WTC11 (cell line): ENCODE data around the gene KCNMA1. TPM values are rescaled to one million over a fixed set of nuclear protein-coding genes. Genes with fewer than 3 reads are reported as not detected.

Experiments
- ATAC-seq: fragments of 200-7000 bp; cut with Tn5 transposase; 2 replicates; pipeline ENCODE4 v1.10.0; 2021; ENCODE audit warnings: mild to moderate bottlenecking, moderate library complexity
- CTCF ChIA-PET: fragments of 300-600 bp; sonication (Branson Sonifier 250); formaldehyde crosslinking; loops from one replicate; lab custom pipeline; 2021; ENCODE audit warnings: antibody characterized with exemption; lab: Charles Lee
- POLR2A ChIA-PET: fragments of 350-600 bp; sonication (Branson Sonifier 250); formaldehyde crosslinking; loops from one replicate; lab custom pipeline; 2021; ENCODE audit warnings: antibody characterized with exemption; lab: Charles Lee
- DNase-seq: peaks from one replicate; pipeline ENCODE4 v3.0.0; 2021; ENCODE audit warnings: low spot score
- H3K27ac Mint-ChIP-seq: 2 replicates; pipeline ENCODE4 v1.8.0; 2021; ENCODE audit warnings: mixed read lengths
- H3K27me3 Mint-ChIP-seq: 2 replicates; pipeline ENCODE4 v1.8.0; 2021; ENCODE audit warnings: low read depth, mild to moderate bottlenecking, moderate library complexity, mixed read lengths
- H3K36me3 Mint-ChIP-seq: 2 replicates; pipeline ENCODE4 v1.8.0; 2021; ENCODE audit warnings: mixed read lengths
- H3K4me1 Mint-ChIP-seq: 2 replicates; pipeline ENCODE4 v1.8.0; 2022; ENCODE audit warnings: mixed read lengths
- H3K4me3 Mint-ChIP-seq: 2 replicates; pipeline ENCODE4 v1.8.0; 2021; ENCODE audit warnings: mild to moderate bottlenecking, moderate library complexity, mixed read lengths
- H3K9me3 Mint-ChIP-seq: 2 replicates; pipeline ENCODE4 v1.8.0; 2021; ENCODE audit warnings: mixed read lengths
- FOXJ3 ChIP-seq: sonication (generic); formaldehyde crosslinking; IDR thresholded peaks from 2 replicates; pipeline ENCODE4 v1.9.0; 2021; ENCODE audit warnings: missing genetic modification reagents, mild to moderate bottlenecking, borderline replicate concordance
- GTF2I ChIP-seq: fragments of 250-450 bp; sonication (Bioruptor Pico); conservative IDR thresholded peaks from 2 replicates; pipeline ENCODE4 v1.4.0; 2021; ENCODE audit warnings: mild to moderate bottlenecking
- JAZF1 ChIP-seq: fragments of 250-450 bp; sonication (Bioruptor Pico); IDR thresholded peaks from 2 replicates; pipeline ENCODE4 v1.9.0; 2021; ENCODE audit warnings: moderate library complexity, mild to moderate bottlenecking, inconsistent platforms
- SOX15 ChIP-seq: fragments of 250-450 bp; sonication (Bioruptor Pico); IDR thresholded peaks from 2 replicates; pipeline ENCODE4 v1.9.0; 2021; ENCODE audit warnings: mild to moderate bottlenecking
- TCF7 ChIP-seq: sonication (generic); formaldehyde crosslinking; IDR thresholded peaks from 2 replicates; pipeline ENCODE4 v1.8.0; 2022; ENCODE audit warnings: mild to moderate bottlenecking, low read depth, missing genetic modification reagents, moderate library complexity
- TEAD4 ChIP-seq: sonication (generic); formaldehyde crosslinking; IDR thresholded peaks from 2 replicates; pipeline ENCODE4 v1.8.0; 2022; ENCODE audit warnings: mild to moderate bottlenecking, missing genetic modification reagents
- ZBTB21 ChIP-seq: sonication (generic); formaldehyde crosslinking; IDR thresholded peaks from 2 replicates; pipeline ENCODE4 v1.8.1; 2023; ENCODE audit warnings: mild to moderate bottlenecking, missing genetic modification reagents, borderline replicate concordance
- ZNF219 ChIP-seq: sonication (generic); formaldehyde crosslinking; IDR thresholded peaks from 2 replicates; pipeline ENCODE4 v1.8.0; 2023; ENCODE audit warnings: missing genetic modification reagents, mild to moderate bottlenecking, borderline replicate concordance
- ZNF317 ChIP-seq: sonication (generic); formaldehyde crosslinking; IDR thresholded peaks from 2 replicates; pipeline ENCODE4 v1.8.1; 2023; ENCODE audit warnings: low read depth, mild to moderate bottlenecking, moderate library complexity, missing genetic modification reagents, borderline replicate concordance
- ZNF396 ChIP-seq: fragments of 250-450 bp; sonication (Bioruptor Pico); IDR thresholded peaks from 2 replicates; pipeline ENCODE4 v1.8.0; 2021; ENCODE audit warnings: mild to moderate bottlenecking, moderate library complexity, borderline replicate concordance
- total RNA-seq: library from RNA; stranded (reverse); gene quantifications from 3 replicates; pipeline ENCODE4 v1.2.3, GENCODE V29; 2021
- TF ChIP-seq, protein P1 (sequence below): sonication (generic); formaldehyde crosslinking; IDR thresholded peaks from 2 replicates; pipeline ENCODE4 v1.8.1; 2023; ENCODE audit warnings: mild to moderate bottlenecking, missing genetic modification reagents, borderline replicate concordance
- TF ChIP-seq, protein P2 (sequence below): sonication (generic); formaldehyde crosslinking; IDR thresholded peaks from 2 replicates; pipeline ENCODE4 v1.8.1; 2023; ENCODE audit warnings: mild to moderate bottlenecking, missing genetic modification reagents, moderate library complexity
- TF ChIP-seq, protein P3 (sequence below): sonication (generic); formaldehyde crosslinking; IDR thresholded peaks from 2 replicates; pipeline ENCODE4 v1.8.0; 2022; ENCODE audit warnings: mild to moderate bottlenecking, missing genetic modification reagents
- TF ChIP-seq, protein P4 (sequence below): fragments of 250-450 bp; sonication (Bioruptor Pico); IDR thresholded peaks from 2 replicates; pipeline ENCODE4 v1.9.0; 2021; ENCODE audit warnings: moderate library complexity, mild to moderate bottlenecking, inconsistent platforms, borderline replicate concordance
- TF ChIP-seq, protein P5 (sequence below): sonication (generic); formaldehyde crosslinking; IDR thresholded peaks from 2 replicates; pipeline ENCODE4 v1.8.1; 2022; ENCODE audit warnings: mild to moderate bottlenecking, moderate library complexity, missing genetic modification reagents
- TF ChIP-seq, protein P6 (sequence below): sonication (generic); formaldehyde crosslinking; IDR thresholded peaks from 2 replicates; pipeline ENCODE4 v1.8.1; 2022; ENCODE audit warnings: mild to moderate bottlenecking, missing genetic modification reagents, moderate library complexity, borderline replicate concordance
- TF ChIP-seq, protein P7 (sequence below): sonication (generic); formaldehyde crosslinking; IDR thresholded peaks from 2 replicates; pipeline ENCODE4 v1.8.1; 2022; ENCODE audit warnings: low read depth, mild to moderate bottlenecking, moderate library complexity, missing genetic modification reagents, borderline replicate concordance
- TF ChIP-seq, protein P8 (sequence below): sonication (generic); formaldehyde crosslinking; IDR thresholded peaks from 2 replicates; pipeline ENCODE4 v1.8.1; 2023; ENCODE audit warnings: mild to moderate bottlenecking, missing genetic modification reagents
- TF ChIP-seq, protein P9 (sequence below): sonication (generic); formaldehyde crosslinking; IDR thresholded peaks from 2 replicates; pipeline ENCODE4 v1.8.1; 2023; ENCODE audit warnings: mild to moderate bottlenecking, missing genetic modification reagents

The KCNMA1 gene
- total RNA-seq, 1 experiment from 2014 or later = 7.3 TPM

DNA sequence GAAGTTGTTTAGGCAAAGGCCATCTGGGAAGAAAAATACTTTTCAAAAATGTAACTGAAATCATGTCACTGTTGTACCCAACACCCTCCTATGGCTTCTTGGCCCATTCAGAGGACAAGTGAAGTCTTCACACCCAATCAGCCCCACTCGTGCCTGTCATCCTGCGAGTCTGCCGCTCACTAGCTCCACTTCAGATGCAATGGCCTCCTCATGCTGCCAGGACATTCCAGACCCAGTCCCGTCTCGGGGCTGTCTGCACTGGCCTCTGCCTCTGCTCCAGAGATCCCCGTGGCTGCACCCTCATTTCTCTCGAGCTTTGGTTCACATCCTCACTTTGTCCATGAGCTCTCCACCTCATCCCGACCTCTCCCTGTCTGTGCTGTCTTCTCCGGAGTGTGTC, 227.1 kb downstream of the KCNMA1 start (continued):
- TF ChIP-seq, protein P1, sequence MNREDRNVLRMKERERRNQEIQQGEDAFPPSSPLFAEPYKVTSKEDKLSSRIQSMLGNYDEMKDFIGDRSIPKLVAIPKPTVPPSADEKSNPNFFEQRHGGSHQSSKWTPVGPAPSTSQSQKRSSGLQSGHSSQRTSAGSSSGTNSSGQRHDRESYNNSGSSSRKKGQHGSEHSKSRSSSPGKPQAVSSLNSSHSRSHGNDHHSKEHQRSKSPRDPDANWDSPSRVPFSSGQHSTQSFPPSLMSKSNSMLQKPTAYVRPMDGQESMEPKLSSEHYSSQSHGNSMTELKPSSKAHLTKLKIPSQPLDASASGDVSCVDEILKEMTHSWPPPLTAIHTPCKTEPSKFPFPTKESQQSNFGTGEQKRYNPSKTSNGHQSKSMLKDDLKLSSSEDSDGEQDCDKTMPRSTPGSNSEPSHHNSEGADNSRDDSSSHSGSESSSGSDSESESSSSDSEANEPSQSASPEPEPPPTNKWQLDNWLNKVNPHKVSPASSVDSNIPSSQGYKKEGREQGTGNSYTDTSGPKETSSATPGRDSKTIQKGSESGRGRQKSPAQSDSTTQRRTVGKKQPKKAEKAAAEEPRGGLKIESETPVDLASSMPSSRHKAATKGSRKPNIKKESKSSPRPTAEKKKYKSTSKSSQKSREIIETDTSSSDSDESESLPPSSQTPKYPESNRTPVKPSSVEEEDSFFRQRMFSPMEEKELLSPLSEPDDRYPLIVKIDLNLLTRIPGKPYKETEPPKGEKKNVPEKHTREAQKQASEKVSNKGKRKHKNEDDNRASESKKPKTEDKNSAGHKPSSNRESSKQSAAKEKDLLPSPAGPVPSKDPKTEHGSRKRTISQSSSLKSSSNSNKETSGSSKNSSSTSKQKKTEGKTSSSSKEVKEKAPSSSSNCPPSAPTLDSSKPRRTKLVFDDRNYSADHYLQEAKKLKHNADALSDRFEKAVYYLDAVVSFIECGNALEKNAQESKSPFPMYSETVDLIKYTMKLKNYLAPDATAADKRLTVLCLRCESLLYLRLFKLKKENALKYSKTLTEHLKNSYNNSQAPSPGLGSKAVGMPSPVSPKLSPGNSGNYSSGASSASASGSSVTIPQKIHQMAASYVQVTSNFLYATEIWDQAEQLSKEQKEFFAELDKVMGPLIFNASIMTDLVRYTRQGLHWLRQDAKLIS (CRISPR knock-in tag) = no peak
- TF ChIP-seq, protein P2, sequence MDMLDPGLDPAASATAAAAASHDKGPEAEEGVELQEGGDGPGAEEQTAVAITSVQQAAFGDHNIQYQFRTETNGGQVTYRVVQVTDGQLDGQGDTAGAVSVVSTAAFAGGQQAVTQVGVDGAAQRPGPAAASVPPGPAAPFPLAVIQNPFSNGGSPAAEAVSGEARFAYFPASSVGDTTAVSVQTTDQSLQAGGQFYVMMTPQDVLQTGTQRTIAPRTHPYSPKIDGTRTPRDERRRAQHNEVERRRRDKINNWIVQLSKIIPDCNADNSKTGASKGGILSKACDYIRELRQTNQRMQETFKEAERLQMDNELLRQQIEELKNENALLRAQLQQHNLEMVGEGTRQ (CRISPR knock-in tag) = no peak
- TF ChIP-seq JAZF1 (CRISPR knock-in tag) (no peak), FOXJ3 (no peak), TCF7 (no peak), ZBTB21 (no peak), ZNF317 (CRISPR knock-in tag) (no peak), SOX15 (CRISPR knock-in tag) (no peak)
- TF ChIP-seq, protein P3, sequence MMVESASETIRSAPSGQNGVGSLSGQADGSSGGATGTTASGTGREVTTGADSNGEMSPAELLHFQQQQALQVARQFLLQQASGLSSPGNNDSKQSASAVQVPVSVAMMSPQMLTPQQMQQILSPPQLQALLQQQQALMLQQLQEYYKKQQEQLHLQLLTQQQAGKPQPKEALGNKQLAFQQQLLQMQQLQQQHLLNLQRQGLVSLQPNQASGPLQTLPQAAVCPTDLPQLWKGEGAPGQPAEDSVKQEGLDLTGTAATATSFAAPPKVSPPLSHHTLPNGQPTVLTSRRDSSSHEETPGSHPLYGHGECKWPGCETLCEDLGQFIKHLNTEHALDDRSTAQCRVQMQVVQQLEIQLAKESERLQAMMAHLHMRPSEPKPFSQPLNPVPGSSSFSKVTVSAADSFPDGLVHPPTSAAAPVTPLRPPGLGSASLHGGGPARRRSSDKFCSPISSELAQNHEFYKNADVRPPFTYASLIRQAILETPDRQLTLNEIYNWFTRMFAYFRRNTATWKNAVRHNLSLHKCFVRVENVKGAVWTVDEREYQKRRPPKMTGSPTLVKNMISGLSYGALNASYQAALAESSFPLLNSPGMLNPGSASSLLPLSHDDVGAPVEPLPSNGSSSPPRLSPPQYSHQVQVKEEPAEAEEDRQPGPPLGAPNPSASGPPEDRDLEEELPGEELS = no peak
- TF ChIP-seq, protein P4, sequence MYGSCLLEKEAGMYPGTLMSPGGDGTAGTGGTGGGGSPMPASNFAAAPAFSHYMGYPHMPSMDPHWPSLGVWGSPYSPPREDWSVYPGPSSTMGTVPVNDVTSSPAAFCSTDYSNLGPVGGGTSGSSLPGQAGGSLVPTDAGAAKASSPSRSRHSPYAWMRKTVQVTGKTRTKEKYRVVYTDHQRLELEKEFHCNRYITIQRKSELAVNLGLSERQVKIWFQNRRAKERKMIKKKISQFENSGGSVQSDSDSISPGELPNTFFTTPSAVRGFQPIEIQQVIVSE (CRISPR knock-in tag) = no peak
- TF ChIP-seq, protein P5, sequence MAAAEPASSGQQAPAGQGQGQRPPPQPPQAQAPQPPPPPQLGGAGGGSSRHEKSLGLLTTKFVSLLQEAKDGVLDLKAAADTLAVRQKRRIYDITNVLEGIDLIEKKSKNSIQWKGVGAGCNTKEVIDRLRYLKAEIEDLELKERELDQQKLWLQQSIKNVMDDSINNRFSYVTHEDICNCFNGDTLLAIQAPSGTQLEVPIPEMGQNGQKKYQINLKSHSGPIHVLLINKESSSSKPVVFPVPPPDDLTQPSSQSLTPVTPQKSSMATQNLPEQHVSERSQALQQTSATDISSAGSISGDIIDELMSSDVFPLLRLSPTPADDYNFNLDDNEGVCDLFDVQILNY (CRISPR knock-in tag) = no peak

DNA sequence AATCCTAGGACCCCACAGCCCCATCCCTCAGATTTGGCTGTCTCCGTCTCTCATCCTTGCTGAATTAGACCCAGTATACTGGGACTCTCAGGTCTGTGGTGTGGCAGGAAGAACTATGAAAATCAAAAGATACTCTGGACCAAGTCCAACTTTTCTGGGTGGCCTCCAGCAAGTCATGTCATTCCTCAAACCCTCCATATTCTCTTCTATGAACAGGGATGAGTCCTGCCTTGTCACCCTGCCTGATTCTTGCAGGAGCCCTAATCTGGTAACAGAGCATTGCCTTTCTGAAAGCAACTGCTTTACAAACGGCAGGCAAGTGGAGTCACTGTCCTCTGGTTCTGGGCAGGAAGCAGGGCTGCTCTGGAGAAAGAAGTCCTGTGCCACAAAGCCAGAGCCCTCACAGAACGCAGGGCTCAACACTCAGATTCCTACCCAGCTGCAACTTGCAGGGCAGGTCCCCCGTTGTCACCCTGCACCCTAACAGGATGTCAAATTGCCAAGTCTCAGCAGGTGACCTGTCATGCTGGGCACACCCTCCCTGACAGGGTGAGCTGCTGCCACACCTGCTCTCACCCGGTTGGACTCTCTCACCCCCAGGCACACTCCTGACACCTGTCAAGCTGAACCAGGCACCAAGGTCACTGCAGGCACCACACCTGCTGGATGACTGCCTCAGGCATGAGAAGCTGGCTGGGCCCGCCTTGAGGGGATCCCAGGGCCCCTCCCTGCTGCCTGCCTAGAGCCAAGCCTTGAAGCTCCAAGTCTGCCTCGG, 227.7 kb downstream of the KCNMA1 start:
- Mint-ChIP-seq H3K36me3 (no peaks in the 10 kb centered on the region), H3K9me3 (no peaks in the 10 kb centered on the region), H3K4me1 (peaks cover 9% of the 10 kb centered on the region), H3K27me3 (no peaks in the 10 kb centered on the region), H3K27ac (no peak overlapping the region), H3K4me3 (no peak overlapping the region)
- no peak for DNase-seq
- ChIA-PET CTCF (interaction anchor here (0.7 to 2.3 kb wide), 2 partner anchors 18 to 19 kb away, joined by 5 to 8 read pairs; no protein-coding TSS in a partner anchor), POLR2A (no interaction called here)
- no peak for ATAC-seq
- TF ChIP-seq, protein P6, sequence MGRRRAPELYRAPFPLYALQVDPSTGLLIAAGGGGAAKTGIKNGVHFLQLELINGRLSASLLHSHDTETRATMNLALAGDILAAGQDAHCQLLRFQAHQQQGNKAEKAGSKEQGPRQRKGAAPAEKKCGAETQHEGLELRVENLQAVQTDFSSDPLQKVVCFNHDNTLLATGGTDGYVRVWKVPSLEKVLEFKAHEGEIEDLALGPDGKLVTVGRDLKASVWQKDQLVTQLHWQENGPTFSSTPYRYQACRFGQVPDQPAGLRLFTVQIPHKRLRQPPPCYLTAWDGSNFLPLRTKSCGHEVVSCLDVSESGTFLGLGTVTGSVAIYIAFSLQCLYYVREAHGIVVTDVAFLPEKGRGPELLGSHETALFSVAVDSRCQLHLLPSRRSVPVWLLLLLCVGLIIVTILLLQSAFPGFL (CRISPR knock-in tag) = no peak
- TF ChIP-seq GTF2I (CRISPR knock-in tag) (no peak), ZNF396 (CRISPR knock-in tag) (no peak), ZNF219 (CRISPR knock-in tag) (no peak), JAZF1 (CRISPR knock-in tag) (no peak), TEAD4 (CRISPR knock-in tag) (no peak)
- TF ChIP-seq, protein P7, sequence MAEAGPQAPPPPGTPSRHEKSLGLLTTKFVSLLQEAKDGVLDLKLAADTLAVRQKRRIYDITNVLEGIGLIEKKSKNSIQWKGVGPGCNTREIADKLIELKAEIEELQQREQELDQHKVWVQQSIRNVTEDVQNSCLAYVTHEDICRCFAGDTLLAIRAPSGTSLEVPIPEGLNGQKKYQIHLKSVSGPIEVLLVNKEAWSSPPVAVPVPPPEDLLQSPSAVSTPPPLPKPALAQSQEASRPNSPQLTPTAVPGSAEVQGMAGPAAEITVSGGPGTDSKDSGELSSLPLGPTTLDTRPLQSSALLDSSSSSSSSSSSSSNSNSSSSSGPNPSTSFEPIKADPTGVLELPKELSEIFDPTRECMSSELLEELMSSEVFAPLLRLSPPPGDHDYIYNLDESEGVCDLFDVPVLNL (CRISPR knock-in tag) = no peak
- TF ChIP-seq, protein P8, sequence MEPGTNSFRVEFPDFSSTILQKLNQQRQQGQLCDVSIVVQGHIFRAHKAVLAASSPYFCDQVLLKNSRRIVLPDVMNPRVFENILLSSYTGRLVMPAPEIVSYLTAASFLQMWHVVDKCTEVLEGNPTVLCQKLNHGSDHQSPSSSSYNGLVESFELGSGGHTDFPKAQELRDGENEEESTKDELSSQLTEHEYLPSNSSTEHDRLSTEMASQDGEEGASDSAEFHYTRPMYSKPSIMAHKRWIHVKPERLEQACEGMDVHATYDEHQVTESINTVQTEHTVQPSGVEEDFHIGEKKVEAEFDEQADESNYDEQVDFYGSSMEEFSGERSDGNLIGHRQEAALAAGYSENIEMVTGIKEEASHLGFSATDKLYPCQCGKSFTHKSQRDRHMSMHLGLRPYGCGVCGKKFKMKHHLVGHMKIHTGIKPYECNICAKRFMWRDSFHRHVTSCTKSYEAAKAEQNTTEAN = no peak
- TF ChIP-seq, protein P4 (CRISPR knock-in tag) = no peak
- TF ChIP-seq, protein P9, sequence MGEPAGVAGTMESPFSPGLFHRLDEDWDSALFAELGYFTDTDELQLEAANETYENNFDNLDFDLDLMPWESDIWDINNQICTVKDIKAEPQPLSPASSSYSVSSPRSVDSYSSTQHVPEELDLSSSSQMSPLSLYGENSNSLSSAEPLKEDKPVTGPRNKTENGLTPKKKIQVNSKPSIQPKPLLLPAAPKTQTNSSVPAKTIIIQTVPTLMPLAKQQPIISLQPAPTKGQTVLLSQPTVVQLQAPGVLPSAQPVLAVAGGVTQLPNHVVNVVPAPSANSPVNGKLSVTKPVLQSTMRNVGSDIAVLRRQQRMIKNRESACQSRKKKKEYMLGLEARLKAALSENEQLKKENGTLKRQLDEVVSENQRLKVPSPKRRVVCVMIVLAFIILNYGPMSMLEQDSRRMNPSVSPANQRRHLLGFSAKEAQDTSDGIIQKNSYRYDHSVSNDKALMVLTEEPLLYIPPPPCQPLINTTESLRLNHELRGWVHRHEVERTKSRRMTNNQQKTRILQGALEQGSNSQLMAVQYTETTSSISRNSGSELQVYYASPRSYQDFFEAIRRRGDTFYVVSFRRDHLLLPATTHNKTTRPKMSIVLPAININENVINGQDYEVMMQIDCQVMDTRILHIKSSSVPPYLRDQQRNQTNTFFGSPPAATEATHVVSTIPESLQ = no peak
